AG08396 (cell line): ENCODE data around the gene PDE6D.

Experiments used
- DNase-seq: peaks from one replicate; pipeline ENCODE4 v3.0.0; 2012; ENCODE audit warnings: low spot score, mixed read lengths

Gene PDE6D

DNA sequence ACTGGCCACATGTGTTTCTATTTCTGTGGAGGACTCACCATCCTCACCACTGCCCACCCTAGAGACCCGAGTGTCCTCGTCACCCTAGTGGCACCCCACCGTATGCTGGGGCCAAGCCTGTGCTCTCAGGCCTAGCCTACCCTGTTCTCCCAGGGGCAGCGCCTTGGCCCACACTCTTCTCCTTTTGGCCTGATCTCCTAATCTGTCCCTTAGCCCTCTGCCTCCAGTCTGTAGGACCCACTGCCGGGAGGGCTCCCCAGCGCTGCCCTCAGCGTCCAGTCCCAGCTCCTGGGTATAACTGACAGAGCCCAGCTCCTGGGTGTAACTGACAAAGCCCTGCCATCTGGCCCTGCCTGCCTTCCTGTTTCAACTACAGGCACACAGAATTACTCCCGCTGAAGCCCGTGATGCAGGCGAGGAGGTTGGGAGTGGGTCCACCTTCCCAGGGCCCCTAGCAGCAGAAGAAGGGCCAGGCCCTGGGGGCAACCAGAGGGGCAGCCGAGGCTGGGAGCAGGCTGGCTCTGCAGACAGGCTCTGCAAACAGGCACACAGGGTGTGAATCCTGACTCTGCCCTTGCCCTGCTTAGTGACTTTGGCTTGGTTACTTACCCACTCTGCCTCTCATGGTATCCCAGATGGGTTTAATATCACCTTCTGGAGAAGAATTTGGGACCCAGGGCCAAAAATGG, 98.3 kb downstream of the PDE6D start:
- DNase-seq: no peak
